Endothelial cell (in vitro differentiated cells): ENCODE results near the gene WDR82. TPM values are rescaled to one million over a fixed set of nuclear protein-coding genes. Genes with fewer than 3 reads are reported as not detected.
"Not testable (repeated sequence)": the region's sequence is repeated elsewhere in the genome, so short reads cannot be mapped to it uniquely, and the experiment has no call there.

ENCODE experiments used
- DNase-seq: peaks from one replicate; pipeline ENCODE4 v3.0.0; 2021; ENCODE audit warnings: low spot score
- H3K27ac Mint-ChIP-seq: one replicate; pipeline ENCODE4 v1.8.0; 2021; ENCODE audit warnings: mixed read lengths, inconsistent platforms; ENCODE audit not compliant: unreplicated experiment
- H3K27me3 Mint-ChIP-seq: one replicate; pipeline ENCODE4 v1.8.0; 2021; ENCODE audit warnings: mild to moderate bottlenecking, moderate library complexity, mixed read lengths, inconsistent platforms; ENCODE audit not compliant: unreplicated experiment
- H3K36me3 Mint-ChIP-seq: one replicate; pipeline ENCODE4 v1.8.0; 2021; ENCODE audit warnings: mild to moderate bottlenecking, low read depth, mixed read lengths, inconsistent platforms; ENCODE audit not compliant: unreplicated experiment
- H3K4me1 Mint-ChIP-seq: one replicate; pipeline ENCODE4 v1.8.0; 2021; ENCODE audit warnings: mild to moderate bottlenecking, mixed read lengths, inconsistent platforms; ENCODE audit not compliant: unreplicated experiment
- H3K4me3 Mint-ChIP-seq: one replicate; pipeline ENCODE4 v1.8.0; 2021; ENCODE audit warnings: mild to moderate bottlenecking, mixed read lengths, inconsistent platforms; ENCODE audit not compliant: unreplicated experiment
- H3K9me3 Mint-ChIP-seq: one replicate; pipeline ENCODE4 v1.8.0; 2021; ENCODE audit warnings: mixed read lengths, inconsistent platforms; ENCODE audit not compliant: unreplicated experiment
- CTCF ChIP-seq: fragments of 200-600 bp; sonication (generic); IDR thresholded peaks from one replicate; pipeline ENCODE4 v1.5.0; 2021; ENCODE audit warnings: antibody characterized with exemption; ENCODE audit not compliant: unreplicated experiment
- total RNA-seq: library from RNA; stranded (reverse); fragmentation: NEBNext Ultra II Directional; extraction: Animal tissue kit (Norgen Biotek cat#: 25700); gene quantifications from one replicate; pipeline ENCODE4 v1.2.1, GENCODE V29; 2021; ENCODE audit not compliant: unreplicated experiment

Gene WDR82
- total RNA-seq, 1 donor from 2014 or later, result 72.3 TPM

- no peak for TF ChIP-seq CTCF
- Mint-ChIP-seq H3K4me1 (peaks cover 36% of the 10 kb centered on the region), H3K27ac (no peak overlapping the region), H3K4me3 (no peak overlapping the region), H3K27me3 (peaks cover 10% of the 10 kb centered on the region), H3K9me3 (no peaks in the 10 kb centered on the region), H3K36me3 (peaks cover 9% of the 10 kb centered on the region)
- no peak for DNase-seq
Observed at GRCh38 chr3:52280050-52280461, 1.6 kb upstream of the WDR82 start.

GRCh38 chr3:52279596-52279995 is 1.1 kb upstream of the WDR82 start:
- TF ChIP-seq CTCF, result no peak
- peaks cover 10% of the 10 kb centered on the region for H3K27me3 Mint-ChIP-seq
- H3K27ac Mint-ChIP-seq, result peak overlapping the region; percentile 75
- H3K4me1 Mint-ChIP-seq, result peaks cover 34% of the 10 kb centered on the region
- peaks cover 9% of the 10 kb centered on the region for H3K36me3 Mint-ChIP-seq
- H3K9me3 Mint-ChIP-seq, result no peaks in the 10 kb centered on the region
- DNase-seq, result no peak
- peak overlapping the region; percentile 97 for H3K4me3 Mint-ChIP-seq

GRCh38 chr3:52277972-52278509 is 408 bp downstream of the WDR82 start:
- DNase-seq, result peak; percentile 52
- peak overlapping the region; percentile 98 for H3K4me3 Mint-ChIP-seq
- H3K27ac Mint-ChIP-seq, result peak overlapping the region; percentile 98
- TF ChIP-seq CTCF, result no peak
- peaks cover 10% of the 10 kb centered on the region for H3K27me3 Mint-ChIP-seq
- H3K36me3 Mint-ChIP-seq, result peaks cover 9% of the 10 kb centered on the region
- H3K9me3 Mint-ChIP-seq, result no peaks in the 10 kb centered on the region
- H3K4me1 Mint-ChIP-seq, result peaks cover 38% of the 10 kb centered on the region

GRCh38 chr3:52277071-52277964 is 1.1 kb downstream of the WDR82 start:
- Mint-ChIP-seq H3K9me3 (no peaks in the 10 kb centered on the region), H3K4me1 (peaks cover 38% of the 10 kb centered on the region), H3K27me3 (peaks cover 10% of the 10 kb centered on the region), H3K27ac (peak overlapping the region; percentile 93), H3K36me3 (peaks cover 9% of the 10 kb centered on the region), H3K4me3 (peak overlapping the region; percentile 98)
- DNase-seq, result peak; percentile 62
- TF ChIP-seq CTCF, result no peak

GRCh38 chr3:52274781-52275180 is 3.7 kb downstream of the WDR82 start:
- not testable (repeated sequence) for DNase-seq, H3K4me3 Mint-ChIP-seq, H3K9me3 Mint-ChIP-seq
- Mint-ChIP-seq H3K27ac (peak overlapping the region; percentile 72), H3K4me1 (peaks cover 38% of the 10 kb centered on the region), H3K36me3 (peaks cover 18% of the 10 kb centered on the region), H3K27me3 (peaks cover 10% of the 10 kb centered on the region)
